ENCODE measurements around the gene PROKR2. TPM values are rescaled to one million over a fixed set of nuclear protein-coding genes. Genes with fewer than 3 reads are reported as not detected.

The PROKR2 gene
- polyA plus RNA-seq = not detected

- no peak within 1 kb of the TSS for H3K4me3 ChIP-seq (ENCODE audit: low read depth in 1 of 2, low read length in 2 of 2)
- no peaks in the 10 kb centered on the region for H3K4me1 ChIP-seq (ENCODE audit: control insufficient read depth in 2 of 2, insufficient read depth in 2 of 2, low read length in 1 of 2)
- peaks cover 0 to 3% of the 10 kb centered on the region in 2 donors for H3K9me3 ChIP-seq (ENCODE audit: control insufficient read depth in 2 of 2, insufficient read depth in 1 of 2, low read depth in 1 of 2, low read length in 1 of 2)
- no peaks in the 10 kb centered on the region for H3K36me3 ChIP-seq (ENCODE audit: control insufficient read depth in 2 of 2, insufficient read depth in 2 of 2, low read length in 1 of 2)
- H3K27ac ChIP-seq (ENCODE audit: low read depth in 2 of 2, low read length in 1 of 2) = no peak within 1 kb of the TSS
- 3 to 4% methylated on average over 91 to 92 of the region's 92 CpGs for WGBS, 2 donors
- H3K27me3 ChIP-seq (ENCODE audit: control insufficient read depth in 1 of 2, insufficient read depth in 2 of 2, low read length in 2 of 2) = peaks cover 0 to 7% of the 10 kb centered on the region in 2 donors
These were observed at the start of gene PROKR2 for GRCh38 chr20:5316188-5317158. TSS of gene PROKR2 (minus strand) at chr20:5316954. CDS start at chr20:5314369, 2,585 bp downstream.

DNA sequence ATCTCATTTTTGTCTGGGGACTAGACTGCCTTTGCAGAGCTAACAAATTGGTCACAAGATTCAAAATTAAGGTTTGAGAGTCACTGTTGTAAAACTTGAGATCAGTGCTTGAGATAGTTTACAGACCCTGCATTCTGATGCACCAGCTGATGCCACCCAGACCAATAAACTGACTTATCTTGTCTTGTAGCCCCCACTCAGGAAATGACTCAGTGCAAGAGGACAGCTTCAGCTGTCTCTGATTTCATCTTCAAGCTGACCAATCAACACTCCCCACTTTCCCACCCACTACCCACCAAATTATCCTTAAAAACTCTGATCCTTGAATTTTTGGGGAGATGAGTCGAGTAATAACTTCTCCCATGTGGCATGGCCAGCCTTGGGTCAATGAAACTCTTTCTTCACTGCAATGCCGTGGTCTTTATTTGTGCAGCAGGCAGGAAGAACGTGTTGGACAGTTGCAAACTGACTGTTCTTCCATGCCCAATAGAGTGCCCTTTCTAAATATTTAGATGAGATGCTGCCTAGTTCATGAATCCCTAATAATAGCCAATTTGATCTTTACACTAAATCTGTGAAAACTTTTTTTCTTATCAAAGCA lies 48.3 kb upstream of the PROKR2 start:
- Histone ChIP-seq H3K36me3 (ENCODE audit: control insufficient read depth in 2 of 2, insufficient read depth in 2 of 2, low read length in 1 of 2) (no peaks in the 10 kb centered on the region), H3K27me3 (ENCODE audit: control insufficient read depth in 1 of 2, insufficient read depth in 2 of 2, low read length in 2 of 2) (no peaks in the 10 kb centered on the region), H3K27ac (ENCODE audit: low read depth in 2 of 2, low read length in 1 of 2) (no peak overlapping the region), H3K4me1 (ENCODE audit: control insufficient read depth in 2 of 2, insufficient read depth in 2 of 2, low read length in 1 of 2) (no peaks in the 10 kb centered on the region), H3K9me3 (ENCODE audit: control insufficient read depth in 2 of 2, insufficient read depth in 1 of 2, low read depth in 1 of 2, low read length in 1 of 2) (no peaks in the 10 kb centered on the region), H3K4me3 (ENCODE audit: low read depth in 1 of 2, low read length in 2 of 2) (no peak overlapping the region)
- 54 to 61% methylated on average over 3 of the region's 3 CpGs for WGBS, 2 donors

- H3K4me1 ChIP-seq (ENCODE audit: control insufficient read depth in 2 of 2, insufficient read depth in 2 of 2, low read length in 1 of 2) = no peaks in the 10 kb centered on the region
- H3K4me3 ChIP-seq (ENCODE audit: low read depth in 1 of 2, low read length in 2 of 2) = no peak overlapping the region
- no peaks in the 10 kb centered on the region for H3K27me3 ChIP-seq (ENCODE audit: control insufficient read depth in 1 of 2, insufficient read depth in 2 of 2, low read length in 2 of 2)
- WGBS, 2 donors = 53 to 63% methylated on average over 4 of the region's 4 CpGs
- H3K36me3 ChIP-seq (ENCODE audit: control insufficient read depth in 2 of 2, insufficient read depth in 2 of 2, low read length in 1 of 2) = no peaks in the 10 kb centered on the region
- no peak overlapping the region for H3K27ac ChIP-seq (ENCODE audit: low read depth in 2 of 2, low read length in 1 of 2)
- H3K9me3 ChIP-seq (ENCODE audit: control insufficient read depth in 2 of 2, insufficient read depth in 1 of 2, low read depth in 1 of 2, low read length in 1 of 2) = peaks cover 0 to 2% of the 10 kb centered on the region in 2 donors
These were observed 47.5 kb upstream of the PROKR2 start for GRCh38 chr20:5364136-5364821.

GRCh38 chr20:5362771-5363170 lies 46.0 kb upstream of the PROKR2 start:
- Histone ChIP-seq H3K27ac (ENCODE audit: low read depth in 2 of 2, low read length in 1 of 2) (no peak overlapping the region), H3K4me1 (ENCODE audit: control insufficient read depth in 2 of 2, insufficient read depth in 2 of 2, low read length in 1 of 2) (no peaks in the 10 kb centered on the region), H3K9me3 (ENCODE audit: control insufficient read depth in 2 of 2, insufficient read depth in 1 of 2, low read depth in 1 of 2, low read length in 1 of 2) (peaks cover 0 to 2% of the 10 kb centered on the region in 2 donors), H3K27me3 (ENCODE audit: control insufficient read depth in 1 of 2, insufficient read depth in 2 of 2, low read length in 2 of 2) (no peaks in the 10 kb centered on the region), H3K36me3 (ENCODE audit: control insufficient read depth in 2 of 2, insufficient read depth in 2 of 2, low read length in 1 of 2) (no peaks in the 10 kb centered on the region), H3K4me3 (ENCODE audit: low read depth in 1 of 2, low read length in 2 of 2) (no peak overlapping the region)
- WGBS, 2 donors = 32 to 34% methylated on average over 2 of the region's 2 CpGs

- H3K9me3 ChIP-seq (ENCODE audit: control insufficient read depth in 2 of 2, insufficient read depth in 1 of 2, low read depth in 1 of 2, low read length in 1 of 2) = peaks cover 0 to 2% of the 10 kb centered on the region in 2 donors
- no peaks in the 10 kb centered on the region for H3K36me3 ChIP-seq (ENCODE audit: control insufficient read depth in 2 of 2, insufficient read depth in 2 of 2, low read length in 1 of 2)
- no peak overlapping the region for H3K4me3 ChIP-seq (ENCODE audit: low read depth in 1 of 2, low read length in 2 of 2)
- H3K4me1 ChIP-seq (ENCODE audit: control insufficient read depth in 2 of 2, insufficient read depth in 2 of 2, low read length in 1 of 2) = no peaks in the 10 kb centered on the region
- WGBS, 2 donors = 61 to 62% methylated on average over 4 of the region's 4 CpGs
- no peak overlapping the region for H3K27ac ChIP-seq (ENCODE audit: low read depth in 2 of 2, low read length in 1 of 2)
- no peaks in the 10 kb centered on the region for H3K27me3 ChIP-seq (ENCODE audit: control insufficient read depth in 1 of 2, insufficient read depth in 2 of 2, low read length in 2 of 2)
These were observed 44.4 kb upstream of the PROKR2 start for GRCh38 chr20:5361176-5361575.

GRCh38 chr20:5357946-5358345 lies 41.2 kb upstream of the PROKR2 start:
- no peak overlapping the region for H3K4me3 ChIP-seq (ENCODE audit: low read depth in 1 of 2, low read length in 2 of 2)
- H3K9me3 ChIP-seq (ENCODE audit: control insufficient read depth in 2 of 2, insufficient read depth in 1 of 2, low read depth in 1 of 2, low read length in 1 of 2) = peaks cover 0 to 2% of the 10 kb centered on the region in 2 donors
- 68 to 85% methylated on average over 2 of the region's 2 CpGs for WGBS, 2 donors
- no peaks in the 10 kb centered on the region for H3K27me3 ChIP-seq (ENCODE audit: control insufficient read depth in 1 of 2, insufficient read depth in 2 of 2, low read length in 2 of 2)
- no peaks in the 10 kb centered on the region for H3K4me1 ChIP-seq (ENCODE audit: control insufficient read depth in 2 of 2, insufficient read depth in 2 of 2, low read length in 1 of 2)
- no peaks in the 10 kb centered on the region for H3K36me3 ChIP-seq (ENCODE audit: control insufficient read depth in 2 of 2, insufficient read depth in 2 of 2, low read length in 1 of 2)
- H3K27ac ChIP-seq (ENCODE audit: low read depth in 2 of 2, low read length in 1 of 2) = no peak overlapping the region

- Histone ChIP-seq H3K27ac (ENCODE audit: low read depth in 2 of 2, low read length in 1 of 2) (no peak overlapping the region), H3K4me1 (ENCODE audit: control insufficient read depth in 2 of 2, insufficient read depth in 2 of 2, low read length in 1 of 2) (no peaks in the 10 kb centered on the region), H3K9me3 (ENCODE audit: control insufficient read depth in 2 of 2, insufficient read depth in 1 of 2, low read depth in 1 of 2, low read length in 1 of 2) (peaks cover 0 to 2% of the 10 kb centered on the region in 2 donors), H3K36me3 (ENCODE audit: control insufficient read depth in 2 of 2, insufficient read depth in 2 of 2, low read length in 1 of 2) (no peaks in the 10 kb centered on the region), H3K4me3 (ENCODE audit: low read depth in 1 of 2, low read length in 2 of 2) (no peak overlapping the region), H3K27me3 (ENCODE audit: control insufficient read depth in 1 of 2, insufficient read depth in 2 of 2, low read length in 2 of 2) (no peaks in the 10 kb centered on the region)
- 67 to 72% methylated on average over 4 of the region's 4 CpGs for WGBS, 2 donors
These were observed 40.2 kb upstream of the PROKR2 start for GRCh38 chr20:5356941-5357340.

GRCh38 chr20:5354901-5355300 lies 38.1 kb upstream of the PROKR2 start:
- H3K9me3 ChIP-seq (ENCODE audit: control insufficient read depth in 2 of 2, insufficient read depth in 1 of 2, low read depth in 1 of 2, low read length in 1 of 2) = peaks cover 0 to 2% of the 10 kb centered on the region in 2 donors
- H3K27me3 ChIP-seq (ENCODE audit: control insufficient read depth in 1 of 2, insufficient read depth in 2 of 2, low read length in 2 of 2) = no peaks in the 10 kb centered on the region
- WGBS, 2 donors = 85 to 89% methylated on average over 2 of the region's 2 CpGs
- H3K4me3 ChIP-seq (ENCODE audit: low read depth in 1 of 2, low read length in 2 of 2) = no peak overlapping the region
- H3K27ac ChIP-seq (ENCODE audit: low read depth in 2 of 2, low read length in 1 of 2) = no peak overlapping the region
- no peaks in the 10 kb centered on the region for H3K4me1 ChIP-seq (ENCODE audit: control insufficient read depth in 2 of 2, insufficient read depth in 2 of 2, low read length in 1 of 2)
- no peaks in the 10 kb centered on the region for H3K36me3 ChIP-seq (ENCODE audit: control insufficient read depth in 2 of 2, insufficient read depth in 2 of 2, low read length in 1 of 2)

- no peak overlapping the region for H3K27ac ChIP-seq (ENCODE audit: low read depth in 2 of 2, low read length in 1 of 2)
- H3K9me3 ChIP-seq (ENCODE audit: control insufficient read depth in 2 of 2, insufficient read depth in 1 of 2, low read depth in 1 of 2, low read length in 1 of 2) = no peaks in the 10 kb centered on the region
- H3K36me3 ChIP-seq (ENCODE audit: control insufficient read depth in 2 of 2, insufficient read depth in 2 of 2, low read length in 1 of 2) = no peaks in the 10 kb centered on the region
- no peak overlapping the region for H3K4me3 ChIP-seq (ENCODE audit: low read depth in 1 of 2, low read length in 2 of 2)
- H3K4me1 ChIP-seq (ENCODE audit: control insufficient read depth in 2 of 2, insufficient read depth in 2 of 2, low read length in 1 of 2) = no peaks in the 10 kb centered on the region
- WGBS, 2 donors = 47 to 61% methylated on average over 4 of the region's 4 CpGs
- no peaks in the 10 kb centered on the region for H3K27me3 ChIP-seq (ENCODE audit: control insufficient read depth in 1 of 2, insufficient read depth in 2 of 2, low read length in 2 of 2)
These were observed 37.1 kb upstream of the PROKR2 start for GRCh38 chr20:5353624-5354496.

Measured in esophagus (tissue), 2 donors.